Kidney (tissue), 14 donors: ENCODE measurements around the gene PPT2. TPM values are rescaled to one million over a fixed set of nuclear protein-coding genes. Genes with fewer than 3 reads are reported as not detected.

Source experiments
- DNase-seq, 5 donors: peaks; one replicate each; pipeline ENCODE4 v3.0.0-alpha.2; 2013 to 2020
- FAIRE-seq: peaks from 2 replicates; lab custom pipeline; 2012; peaks lifted over from hg19 to GRCh38; lab: Jason Lieb, UNC
- H3K27ac ChIP-seq, 2 donors: one replicate each; pipeline ENCODE4 v1.7.0; 2013; ENCODE audit warnings: low read depth in 2 of 2, low read length in 2 of 2, inconsistent platforms in 1 of 2
- H3K27me3 ChIP-seq: one replicate; pipeline ENCODE4 v1.7.1; 2013; ENCODE audit warnings: low read length, inconsistent platforms; ENCODE audit not compliant: control insufficient read depth, insufficient read depth
- H3K36me3 ChIP-seq, 3 donors: one replicate each; pipeline versions ENCODE4 v1.7.0 to v1.7.1; 2013; ENCODE audit warnings: low read length in 3 of 3, control low read depth in 1 of 3, inconsistent platforms in 1 of 3; ENCODE audit not compliant: insufficient read depth in 3 of 3, control insufficient read depth in 2 of 3
- H3K4me1 ChIP-seq, 3 donors: one replicate each; pipeline versions ENCODE4 v1.7.0 to v1.7.1; 2013; ENCODE audit warnings: low read length in 3 of 3, inconsistent platforms in 1 of 3, low read depth in 1 of 3; ENCODE audit not compliant: control insufficient read depth in 2 of 3, insufficient read depth in 2 of 3
- H3K4me3 ChIP-seq, 3 donors: one replicate each; pipeline versions ENCODE4 v1.7.0 to v1.8.1; 2013; ENCODE audit warnings: low read length in 3 of 3, control low read depth in 1 of 3, inconsistent platforms in 1 of 3
- H3K9ac ChIP-seq, 3 donors: one replicate each; pipeline versions ENCODE4 v1.7.0 to v1.7.1; 2013; ENCODE audit warnings: low read length in 3 of 3, control low read depth in 1 of 3, inconsistent platforms in 1 of 3
- H3K9me3 ChIP-seq, 3 donors: one replicate each; pipeline versions ENCODE4 v1.7.0 to v1.7.1; 2013; ENCODE audit warnings: low read length in 3 of 3, control low read depth in 1 of 3, inconsistent platforms in 1 of 3; ENCODE audit not compliant: control insufficient read depth in 2 of 3, insufficient read depth in 1 of 3
- CTCF ChIP-seq: IDR thresholded peaks from 3 replicates; pipeline ENCODE4 v1.5.1; 2012; ENCODE audit warnings: mild to moderate bottlenecking, moderate library complexity, borderline replicate concordance; ENCODE audit not compliant: insufficient read depth; ENCODE audit errors: extremely low read depth
- intact Hi-C: fragments of 100-400 bp; cut with DNase I; formaldehyde crosslinking; loops from one replicate; pipeline ENCODE4 v1.11.1; 2022
- polyA plus RNA-seq: library from polyadenylated mRNA; stranded (reverse); fragments of 350-450 nt; fragmentation: Illumina TruSeq; extraction: RNeasy Lipid Tissue Mini Kit (QIAGEN cat#74804); gene quantifications from one replicate; pipeline ENCODE4 v1.2.3, GENCODE V29; 2014; ENCODE audit warnings: low read depth, low replicate concordance; ENCODE audit not compliant: insufficient read depth
- total RNA-seq: library from RNA; stranded (reverse); fragmentation: NEBNext Ultra II Directional; extraction: Animal tissue kit (Norgen Biotek cat#: 25700); gene quantifications from one replicate; pipeline ENCODE4 v1.2.1, GENCODE V29; 2021
- donor health status: control.
- donor health status: control.
- donor health status: control.
- donor health status: control.
- donor health status: control.
- donor health status: DM: yes; HTN: yes; CAD: no.
- donor health status: Normal renal cell carcinoma (clear cell type).

Gene PPT2
- total and polyA plus RNA-seq, 2 donors from 2014 or later: 20.3 to 23.0 TPM

GRCh38 chr6:32190054-32190851, 36.3 kb downstream of the PPT2 start, which contains the start of gene PBX2:
Gene PBX2, minus strand, starts transcription at chr6:32190202. Its CDS starts 287 bp downstream, at chr6:32189915.
- DNase-seq (peak; percentile 97 to 98 (median 98)), FAIRE-seq (no peak)
- intact Hi-C loops: no loop called here
- Histone ChIP-seq H3K9me3 (no peaks in the 10 kb centered on the region), H3K4me3 (peak within 1 kb of the TSS; percentile 71 to 91 (median 87)), H3K9ac (peak within 1 kb of the TSS; percentile 61 to 95 (median 94)), H3K36me3 (peaks cover 6 to 13% (median 8%) of the 10 kb centered on the region in 3 donors), H3K27ac (peak within 1 kb of the TSS; percentile 93 to 98), H3K4me1 (peaks cover 2 to 31% (median 14%) of the 10 kb centered on the region in 3 donors), H3K27me3 (no peaks in the 10 kb centered on the region)
- peak; percentile 8 for TF ChIP-seq CTCF

GRCh38 chr6:32190911-32191677, 37.2 kb downstream of the PPT2 start:
- Histone ChIP-seq H3K9ac (peak overlapping the region in 2 of 3 donors; percentile 94 to 95), H3K9me3 (no peaks in the 10 kb centered on the region), H3K4me3 (peak overlapping the region in 2 of 3 donors; percentile 52 to 91), H3K27ac (peak overlapping the region; percentile 93 to 98), H3K27me3 (no peaks in the 10 kb centered on the region), H3K4me1 (peaks cover 2 to 31% (median 11%) of the 10 kb centered on the region in 3 donors), H3K36me3 (peaks cover 6 to 13% (median 8%) of the 10 kb centered on the region in 3 donors)
- intact Hi-C loops: no loop called here
- no peak for TF ChIP-seq CTCF
- FAIRE-seq (no peak), DNase-seq (peak in 3 of 5 donors; percentile 34 to 76 (median 66))

GRCh38 chr6:32191696-32192607, 38.0 kb downstream of the PPT2 start:
- intact Hi-C loops: no loop called here
- DNase-seq (peak in 2 of 5 donors; percentile 73 to 78), FAIRE-seq (no peak)
- Histone ChIP-seq H3K4me3 (peak overlapping the region in 2 of 3 donors; percentile 11 to 42), H3K27me3 (no peaks in the 10 kb centered on the region), H3K36me3 (peaks cover 4 to 9% (median 5%) of the 10 kb centered on the region in 3 donors), H3K4me1 (peaks cover 2 to 32% (median 13%) of the 10 kb centered on the region in 3 donors), H3K9me3 (no peaks in the 10 kb centered on the region), H3K9ac (no peak overlapping the region), H3K27ac (peak overlapping the region; percentile 75 to 98)
- TF ChIP-seq CTCF: no peak
